ENCODE measurements around the gene SORL1-AS1.
A peak's percentile ranks its signal among the peaks of the same experiment; 100 is the strongest.

The SORL1-AS1 gene

GRCh38 chr11:121465709-121466062 lies 12.9 kb upstream of the SORL1-AS1 start:
- Mint-ChIP-seq H3K27ac (peak overlapping the region; percentile 97), H3K36me3 (ENCODE audit: low read depth) (peaks cover 12% of the 10 kb centered on the region), H3K9me3 (no peaks in the 10 kb centered on the region), H3K27me3 (no peaks in the 10 kb centered on the region), H3K4me1 (ENCODE audit: low read depth) (peaks cover 100% of the 10 kb centered on the region), H3K4me3 (peak overlapping the region; percentile 68)

- Mint-ChIP-seq H3K4me1 (ENCODE audit: low read depth) (peaks cover 100% of the 10 kb centered on the region), H3K9me3 (no peaks in the 10 kb centered on the region), H3K36me3 (ENCODE audit: low read depth) (peaks cover 5% of the 10 kb centered on the region), H3K27me3 (no peaks in the 10 kb centered on the region), H3K4me3 (peak overlapping the region; percentile 68), H3K27ac (peak overlapping the region; percentile 97)
Measured at GRCh38 chr11:121464352-121464946, 11.7 kb upstream of the SORL1-AS1 start.

DNA sequence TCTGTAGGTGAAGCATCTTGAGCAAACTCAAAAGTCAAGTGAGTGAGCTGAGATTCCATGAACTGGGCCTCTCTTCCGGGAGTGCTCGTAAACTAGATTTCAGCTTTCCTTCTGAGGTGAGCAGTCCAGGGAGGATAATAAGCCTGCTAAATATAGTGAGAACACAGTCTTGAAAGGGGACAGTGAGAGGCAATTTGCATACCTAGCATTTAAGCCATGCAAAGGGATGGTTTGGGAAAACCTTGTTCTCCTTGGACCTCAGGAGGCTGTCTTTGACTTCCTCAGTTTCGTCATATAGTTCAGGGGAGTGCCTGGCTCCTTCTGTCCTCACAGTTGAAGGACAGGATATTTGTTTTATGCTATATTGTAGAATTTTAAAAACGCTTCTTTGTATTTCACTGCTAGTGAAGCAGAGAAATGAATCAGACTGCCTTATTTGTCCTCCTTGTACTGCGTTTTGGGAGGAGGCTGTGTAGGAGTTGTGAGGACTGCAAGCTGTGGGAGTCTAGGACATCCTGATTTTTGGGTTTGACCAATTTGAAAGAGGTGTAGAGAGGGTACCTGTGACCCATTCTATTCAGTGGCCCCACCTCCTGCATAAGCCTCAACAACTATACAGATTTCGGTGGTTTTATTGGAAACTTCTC lies 11.0 kb upstream of the SORL1-AS1 start:
- peaks cover 3% of the 10 kb centered on the region for H3K36me3 Mint-ChIP-seq (ENCODE audit: low read depth)
- peak overlapping the region; percentile 68 for H3K4me3 Mint-ChIP-seq
- peaks cover 100% of the 10 kb centered on the region for H3K4me1 Mint-ChIP-seq (ENCODE audit: low read depth)
- H3K9me3 Mint-ChIP-seq: no peaks in the 10 kb centered on the region
- peak overlapping the region; percentile 97 for H3K27ac Mint-ChIP-seq
- no peaks in the 10 kb centered on the region for H3K27me3 Mint-ChIP-seq

- H3K4me1 Mint-ChIP-seq (ENCODE audit: low read depth): peaks cover 100% of the 10 kb centered on the region
- H3K27me3 Mint-ChIP-seq: no peaks in the 10 kb centered on the region
- H3K36me3 Mint-ChIP-seq (ENCODE audit: low read depth): peaks cover 10% of the 10 kb centered on the region
- peak overlapping the region; percentile 97 for H3K27ac Mint-ChIP-seq
- H3K9me3 Mint-ChIP-seq: no peaks in the 10 kb centered on the region
- H3K4me3 Mint-ChIP-seq: peak overlapping the region; percentile 23
Measured at GRCh38 chr11:121461843-121462242, 9.1 kb upstream of the SORL1-AS1 start.

- peak overlapping the region; percentile 97 for H3K27ac Mint-ChIP-seq
- H3K27me3 Mint-ChIP-seq: no peaks in the 10 kb centered on the region
- no peak overlapping the region for H3K4me3 Mint-ChIP-seq
- H3K4me1 Mint-ChIP-seq (ENCODE audit: low read depth): peaks cover 100% of the 10 kb centered on the region
- H3K36me3 Mint-ChIP-seq (ENCODE audit: low read depth): peaks cover 12% of the 10 kb centered on the region
- H3K9me3 Mint-ChIP-seq: no peaks in the 10 kb centered on the region
Measured at GRCh38 chr11:121460941-121461514, 8.3 kb upstream of the SORL1-AS1 start.

DNA sequence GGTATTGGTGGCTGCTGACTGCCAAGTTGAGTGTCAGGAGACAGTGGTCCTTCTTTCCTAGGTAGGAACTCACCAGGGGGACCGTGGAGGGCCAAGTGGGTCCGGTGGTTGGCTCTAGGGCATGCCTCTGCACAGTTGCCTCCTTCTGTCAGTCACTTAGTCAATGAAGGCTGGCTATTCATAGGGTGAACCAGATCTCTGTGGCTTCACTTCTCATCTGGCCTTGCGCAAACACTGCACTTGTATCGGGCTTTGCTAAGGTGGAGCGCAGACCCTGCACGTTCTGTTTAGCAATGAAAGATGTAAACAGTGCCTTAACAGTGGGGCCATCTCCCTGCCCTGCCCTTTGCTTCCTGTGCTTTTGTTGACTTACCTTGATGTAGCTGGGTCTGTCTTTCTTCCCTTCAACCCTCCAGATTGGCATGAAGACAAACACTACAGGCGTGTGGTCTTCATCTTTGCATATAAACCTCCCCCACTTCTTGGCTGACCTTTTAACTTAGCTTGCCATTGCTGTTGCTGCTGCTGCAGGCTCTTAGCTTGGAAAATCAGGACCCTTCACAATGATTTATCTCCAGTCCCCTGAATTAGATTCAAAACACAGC lies 6.7 kb upstream of the SORL1-AS1 start:
- peak overlapping the region; percentile 31 for H3K4me3 Mint-ChIP-seq
- peaks cover 13% of the 10 kb centered on the region for H3K36me3 Mint-ChIP-seq (ENCODE audit: low read depth)
- peaks cover 100% of the 10 kb centered on the region for H3K4me1 Mint-ChIP-seq (ENCODE audit: low read depth)
- no peaks in the 10 kb centered on the region for H3K9me3 Mint-ChIP-seq
- H3K27ac Mint-ChIP-seq: peak overlapping the region; percentile 76
- H3K27me3 Mint-ChIP-seq: no peaks in the 10 kb centered on the region

DNA sequence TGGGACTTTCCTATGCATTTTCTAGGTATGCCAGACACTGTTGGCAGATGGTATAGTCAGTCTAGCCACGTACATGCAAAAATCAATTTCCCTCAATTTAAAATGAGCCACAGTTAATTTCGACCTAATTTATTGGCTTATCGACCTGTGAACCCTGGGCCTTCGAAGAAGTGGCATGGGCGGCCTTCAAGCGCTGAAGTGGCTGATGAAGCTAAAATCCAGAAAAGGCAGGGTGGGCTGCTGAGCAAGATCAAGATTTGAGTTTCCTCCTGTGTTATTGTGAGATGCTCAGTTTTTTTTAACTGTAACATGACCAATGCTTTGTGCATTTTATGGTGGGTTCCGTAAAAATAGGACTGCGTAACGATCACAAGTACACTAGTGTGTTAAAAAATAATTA lies 5.8 kb upstream of the SORL1-AS1 start:
- H3K27me3 Mint-ChIP-seq: no peaks in the 10 kb centered on the region
- peak overlapping the region; percentile 31 for H3K4me3 Mint-ChIP-seq
- H3K9me3 Mint-ChIP-seq: no peaks in the 10 kb centered on the region
- peak overlapping the region; percentile 76 for H3K27ac Mint-ChIP-seq
- H3K4me1 Mint-ChIP-seq (ENCODE audit: low read depth): peaks cover 100% of the 10 kb centered on the region
- peaks cover 17% of the 10 kb centered on the region for H3K36me3 Mint-ChIP-seq (ENCODE audit: low read depth)

DNA sequence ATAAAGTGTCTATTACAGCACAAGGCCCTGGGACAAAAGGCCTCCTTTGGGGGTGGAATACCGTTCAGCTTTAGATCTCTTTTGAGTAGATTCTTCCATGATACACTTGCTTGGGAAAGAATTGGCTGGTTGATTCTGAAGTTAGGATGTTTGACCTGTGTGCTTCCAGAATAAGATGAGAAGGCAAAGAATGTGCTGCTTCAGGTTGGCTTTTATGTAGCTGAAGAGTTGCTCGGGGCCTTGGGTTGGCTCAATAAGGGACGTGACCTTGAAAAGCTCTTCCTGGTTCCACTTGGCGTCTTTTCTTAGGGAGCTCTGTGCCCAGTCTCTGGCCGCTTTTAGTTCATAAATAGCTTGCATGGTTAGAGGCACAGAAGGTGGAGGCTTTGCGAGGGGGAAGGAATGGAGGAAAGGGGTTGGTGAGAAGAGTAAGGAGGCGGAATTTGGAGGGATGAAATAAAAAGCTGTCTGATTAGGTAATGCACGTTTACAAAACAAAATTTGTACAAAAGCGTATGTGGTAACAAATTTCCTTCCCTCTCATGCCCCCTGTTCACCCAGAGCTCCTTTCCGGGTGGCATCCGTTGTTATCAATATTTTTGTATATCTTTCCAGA lies 4.2 kb upstream of the SORL1-AS1 start:
- peak overlapping the region; percentile 65 for H3K27ac Mint-ChIP-seq
- peaks cover 95% of the 10 kb centered on the region for H3K4me1 Mint-ChIP-seq (ENCODE audit: low read depth)
- H3K4me3 Mint-ChIP-seq: peak overlapping the region; percentile 6
- no peaks in the 10 kb centered on the region for H3K27me3 Mint-ChIP-seq
- H3K36me3 Mint-ChIP-seq (ENCODE audit: low read depth): peaks cover 17% of the 10 kb centered on the region
- no peaks in the 10 kb centered on the region for H3K9me3 Mint-ChIP-seq

- H3K4me3 Mint-ChIP-seq: peak overlapping the region; percentile 67
- peaks cover 93% of the 10 kb centered on the region for H3K4me1 Mint-ChIP-seq (ENCODE audit: low read depth)
- H3K27me3 Mint-ChIP-seq: no peaks in the 10 kb centered on the region
- no peaks in the 10 kb centered on the region for H3K9me3 Mint-ChIP-seq
- peak overlapping the region; percentile 99 for H3K27ac Mint-ChIP-seq
- peaks cover 17% of the 10 kb centered on the region for H3K36me3 Mint-ChIP-seq (ENCODE audit: low read depth)
Measured at GRCh38 chr11:121456151-121456550, 3.4 kb upstream of the SORL1-AS1 start.

DNA sequence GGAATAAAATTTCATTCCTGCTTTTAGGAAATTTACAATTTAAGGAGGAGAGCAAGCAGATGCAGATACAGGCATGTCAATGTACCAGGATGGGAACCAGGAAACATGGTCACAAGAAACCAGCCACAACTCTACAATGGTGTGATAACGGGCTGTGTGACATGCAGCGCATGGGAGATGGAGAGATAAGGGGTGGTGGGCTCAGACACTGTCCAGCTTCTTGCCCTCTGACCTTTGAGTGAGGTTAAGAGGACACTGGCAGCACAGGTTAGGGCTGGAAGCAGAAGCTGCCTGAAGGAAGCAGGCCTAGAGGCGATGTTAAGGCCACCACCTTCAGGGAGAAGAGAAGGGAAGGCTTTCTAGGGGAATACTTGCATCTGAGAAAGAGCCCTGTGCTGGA lies 2.3 kb upstream of the SORL1-AS1 start:
- no peaks in the 10 kb centered on the region for H3K27me3 Mint-ChIP-seq
- no peaks in the 10 kb centered on the region for H3K9me3 Mint-ChIP-seq
- H3K4me1 Mint-ChIP-seq (ENCODE audit: low read depth): peaks cover 93% of the 10 kb centered on the region
- H3K36me3 Mint-ChIP-seq (ENCODE audit: low read depth): peaks cover 16% of the 10 kb centered on the region
- peak overlapping the region; percentile 99 for H3K27ac Mint-ChIP-seq
- H3K4me3 Mint-ChIP-seq: peak overlapping the region; percentile 98

GRCh38 chr11:121453589-121454299 lies 977 bp upstream of the SORL1-AS1 start:
- Mint-ChIP-seq H3K9me3 (no peaks in the 10 kb centered on the region), H3K27me3 (no peaks in the 10 kb centered on the region), H3K4me1 (ENCODE audit: low read depth) (peaks cover 93% of the 10 kb centered on the region), H3K4me3 (peak overlapping the region; percentile 98), H3K27ac (peak overlapping the region; percentile 99), H3K36me3 (ENCODE audit: low read depth) (peaks cover 14% of the 10 kb centered on the region)

DNA sequence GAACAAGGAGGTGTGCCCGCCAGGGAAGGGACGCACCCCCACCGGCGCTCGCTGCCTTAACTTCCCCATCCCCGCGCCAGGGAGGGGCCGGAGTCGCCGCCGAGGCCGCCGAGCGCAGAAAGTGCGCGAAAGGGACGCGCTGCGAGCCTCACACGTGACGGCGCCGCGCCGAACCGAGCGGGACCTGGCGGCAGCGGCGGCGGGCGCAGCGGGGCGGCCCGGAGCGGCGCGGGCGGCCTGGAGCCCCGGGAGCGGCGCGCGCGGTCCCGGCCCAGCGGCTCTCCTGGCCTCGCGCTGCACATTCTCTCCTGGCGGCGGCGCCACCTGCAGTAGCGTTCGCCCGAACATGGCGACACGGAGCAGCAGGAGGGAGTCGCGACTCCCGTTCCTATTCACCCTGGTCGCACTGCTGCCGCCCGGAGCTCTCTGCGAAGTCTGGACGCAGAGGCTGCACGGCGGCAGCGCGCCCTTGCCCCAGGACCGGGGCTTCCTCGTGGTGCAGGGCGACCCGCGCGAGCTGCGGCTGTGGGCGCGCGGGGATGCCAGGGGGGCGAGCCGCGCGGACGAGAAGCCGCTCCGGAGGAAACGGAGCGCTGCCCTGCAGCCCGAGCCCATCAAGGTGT lies 670 bp downstream of the SORL1-AS1 start, which contains the start of gene SORL1:
TSS of gene SORL1 (plus strand) at position 329 of the 623 bp plus-strand sequence. CDS start at position 347, 18 bp downstream.
- Mint-ChIP-seq H3K9me3 (no peaks in the 10 kb centered on the region), H3K27me3 (no peaks in the 10 kb centered on the region), H3K36me3 (ENCODE audit: low read depth) (peaks cover 7% of the 10 kb centered on the region), H3K27ac (peak within 1 kb of the TSS; percentile 99), H3K4me1 (ENCODE audit: low read depth) (peaks cover 91% of the 10 kb centered on the region), H3K4me3 (peak within 1 kb of the TSS; percentile 98)

DNA sequence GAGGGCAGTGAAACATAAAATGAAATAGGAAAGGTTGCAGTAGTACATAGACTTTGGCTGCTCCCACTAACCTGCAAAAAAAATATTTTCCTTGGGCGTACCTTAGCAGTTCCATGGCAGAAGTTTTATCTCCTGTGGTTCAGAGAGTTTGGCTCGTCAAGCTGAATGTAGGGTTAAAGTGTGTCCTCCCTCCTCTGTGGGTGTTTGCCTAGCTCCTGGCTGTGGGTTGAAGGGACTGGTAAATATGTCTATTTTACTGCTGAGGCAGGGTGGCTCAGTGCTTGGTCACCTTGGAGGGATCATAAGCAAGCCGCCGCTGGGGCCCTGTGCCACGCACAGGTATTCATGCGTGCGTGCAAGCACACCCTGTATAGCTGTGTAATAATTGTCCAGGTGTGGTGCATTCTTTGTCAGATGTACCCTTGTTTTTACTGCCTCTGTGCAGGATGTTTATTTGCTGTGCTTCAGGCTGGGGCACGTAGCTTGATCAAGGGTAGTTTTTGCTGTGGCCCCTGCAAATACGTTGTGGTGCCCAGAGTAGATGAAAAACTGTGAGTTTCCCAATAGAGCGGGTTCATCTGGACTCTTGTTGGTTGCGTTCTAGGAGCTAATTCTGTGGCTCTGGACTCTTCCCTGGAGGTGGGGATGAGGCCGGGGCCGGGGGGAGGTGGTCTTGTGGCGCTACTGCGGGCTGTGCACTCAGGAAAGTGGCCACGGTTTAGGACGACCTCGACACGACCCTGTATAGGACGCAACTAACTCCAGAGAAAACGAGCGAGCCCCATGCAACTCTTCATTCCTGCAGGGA lies 1.4 kb downstream of the SORL1-AS1 start:
- Mint-ChIP-seq H3K27ac (peak overlapping the region; percentile 64), H3K4me1 (ENCODE audit: low read depth) (peaks cover 91% of the 10 kb centered on the region), H3K27me3 (no peaks in the 10 kb centered on the region), H3K9me3 (no peaks in the 10 kb centered on the region), H3K4me3 (peak overlapping the region; percentile 81), H3K36me3 (ENCODE audit: low read depth) (peaks cover 7% of the 10 kb centered on the region)
